K562 (cell line): ENCODE data around the gene DELE1. TPM values are rescaled to one million over a fixed set of nuclear protein-coding genes. Genes with fewer than 3 reads are reported as not detected.

ENCODE experiments used
- ATAC-seq: fragments of 200-7000 bp; cut with Tn5 transposase; 3 replicates; pipeline ENCODE4 v1.9.1; 2020; ENCODE audit warnings: moderate library complexity
- BruUV-seq: library from RNA; stranded (reverse); fragments of 400-500 nt; replicated peaks from 2 replicates; lab custom pipeline; 2021; lab: Mats Ljungman, UMichigan
- CTCF ChIA-PET: fragments of 300-600 bp; formaldehyde crosslinking; extraction: SDS; loops from one replicate; lab custom pipeline; 2021; ENCODE audit warnings: low intra/inter-chr PET ratio; lab: Yijun Ruan, JAX
- POLR2A ChIA-PET: fragments of 300-600, 350-650 bp; sonication (Branson Sonifier 250); formaldehyde crosslinking; extraction: SDS; loops from one replicate; lab custom pipeline; 2021; ENCODE audit warnings: antibody characterized with exemption, inconsistent platforms; lab: Yijun Ruan, JAX
- DNase-seq, 4 experiments: peaks; one replicate each; pipeline versions ENCODE4 v3.0.0 to v3.0.0-alpha.2; 2011 to 2018; ENCODE audit warnings: low spot score in 3 of 4, mixed read lengths in 3 of 4; ENCODE audit errors: extremely low read depth in 1 of 4
- FAIRE-seq: peaks from 2 replicates; lab custom pipeline; 2011; peaks lifted over from hg19 to GRCh38; lab: Jason Lieb, UNC
- H2AFZ ChIP-seq: 2 replicates; pipeline ENCODE4 v1.6.0; 2011; ENCODE audit warnings: low read depth, low read length, control low read depth, inconsistent platforms
- H3K27ac ChIP-seq: fragments of 200-600 bp; 3 replicates; pipeline ENCODE4 v1.8.0; 2011; ENCODE audit warnings: low read depth, mild to moderate bottlenecking, control low read depth, inconsistent platforms, low read length, moderate library complexity, mixed read lengths; ENCODE audit errors: extremely low read depth
- H3K27me3 ChIP-seq, 2 experiments: fragments of 300-600 bp in 1 of 2; 2 replicates in 1 of 2; 3 replicates in 1 of 2; pipeline versions ENCODE4 v1.6.0 to v1.8.0; 2011; ENCODE audit warnings: inconsistent platforms in 2 of 2, low read length in 2 of 2, mild to moderate bottlenecking in 1 of 2, mixed read lengths in 1 of 2, moderate library complexity in 1 of 2; ENCODE audit not compliant: control insufficient read depth in 2 of 2, insufficient read depth in 2 of 2
- H3K36me3 ChIP-seq: fragments of 300-600 bp; 3 replicates; pipeline ENCODE4 v1.8.0; 2011; ENCODE audit warnings: mild to moderate bottlenecking, low read length, inconsistent platforms; ENCODE audit not compliant: control insufficient read depth, insufficient read depth
- H3K4me1 ChIP-seq, 2 experiments: fragments of 200-600 bp in 1 of 2; replicated peaks in 1 of 2; 2 replicates in 1 of 2; 3 replicates in 1 of 2; pipeline versions ENCODE4 v1.5.1 to v1.8.0; 2011; ENCODE audit warnings: inconsistent platforms in 2 of 2, low read length in 2 of 2, mild to moderate bottlenecking in 1 of 2, mixed read lengths in 1 of 2, moderate library complexity in 1 of 2; ENCODE audit not compliant: control insufficient read depth in 2 of 2, insufficient read depth in 2 of 2
- H3K4me2 ChIP-seq: 2 replicates; pipeline ENCODE4 v1.6.1; 2011; ENCODE audit warnings: low read length, control low read depth, inconsistent platforms, mixed read lengths; ENCODE audit not compliant: insufficient read depth
- H3K4me3 ChIP-seq: fragments of 200-600 bp; sonication (generic), shearing (Covaris generic); 2 replicates; pipeline ENCODE4 v1.5.1; 2016; ENCODE audit warnings: control low read depth, inconsistent platforms
- H3K79me2 ChIP-seq: fragments of 200-600 bp; 3 replicates; pipeline ENCODE4 v1.8.0; 2011; ENCODE audit warnings: low read length, inconsistent platforms; ENCODE audit not compliant: control insufficient read depth, insufficient read depth
- H3K9ac ChIP-seq, 2 experiments: 2 replicates each; pipeline versions ENCODE4 v1.6.0 to v1.6.1; 2011; ENCODE audit warnings: low read depth in 2 of 2, low read length in 2 of 2, control low read depth in 1 of 2, inconsistent platforms in 1 of 2, mild to moderate bottlenecking in 1 of 2, mixed read lengths in 1 of 2; ENCODE audit not compliant: insufficient read depth in 1 of 2
- H3K9me1 ChIP-seq: one replicate; pipeline ENCODE4 v1.6.0; 2011; ENCODE audit warnings: inconsistent platforms, mild to moderate bottlenecking, low read length, moderate library complexity; ENCODE audit not compliant: control insufficient read depth, insufficient read depth
- H3K9me3 ChIP-seq: replicated peaks from 2 replicates; pipeline ENCODE4 v1.5.1; 2011; ENCODE audit warnings: low read depth, low read length, inconsistent platforms; ENCODE audit not compliant: control insufficient read depth, insufficient read depth
- H4K20me1 ChIP-seq: replicated peaks from 2 replicates; pipeline ENCODE4 v1.6.1; 2011; ENCODE audit warnings: low read length, inconsistent platforms, mixed read lengths; ENCODE audit not compliant: control insufficient read depth, insufficient read depth
- CREBBP ChIP-seq: IDR thresholded peaks from one replicate; pipeline ENCODE4 v1.6.1; 2012; ENCODE audit warnings: low read depth, mild to moderate bottlenecking, control low read depth, inconsistent platforms, low read length
- NFRKB ChIP-seq: fragments of 450-650 bp; IDR thresholded peaks from 2 replicates; pipeline ENCODE4 v1.6.1; 2016; ENCODE audit warnings: low read depth
- RBM34 ChIP-seq: fragments of 200-400 bp; formaldehyde crosslinking; IDR thresholded peaks from 2 replicates; pipeline ENCODE4 v1.6.1; 2018; ENCODE audit warnings: low read length, borderline replicate concordance; ENCODE audit not compliant: insufficient read depth
- RHOXF2B ChIP-seq: fragments of 250-450 bp; sonication (Bioruptor Pico); conservative IDR thresholded peaks from 2 replicates; pipeline ENCODE4 v1.5.1; 2021
- TAF15 ChIP-seq: fragments of 200-400 bp; formaldehyde crosslinking; IDR thresholded peaks from 2 replicates; pipeline ENCODE4 v1.6.1; 2017; ENCODE audit warnings: mild to moderate bottlenecking, low read depth, low read length, moderate library complexity
- ZNF263 ChIP-seq: sonication (generic); formaldehyde crosslinking; IDR thresholded peaks from 2 replicates; pipeline ENCODE4 v1.8.0; 2022; ENCODE audit warnings: mild to moderate bottlenecking, missing genetic modification reagents, borderline replicate concordance
- WGBS: fragments of 100-300 bp; shearing (Covaris generic); methylation state at CpG from one replicate; pipeline ENCODE4 v1.1.6; 2016; ENCODE audit warnings: low coverage, mixed read lengths; ENCODE audit not compliant: insufficient coverage; ENCODE audit errors: missing lambda C conversion rate; 5-methylcytosine and 5-hydroxymethylcytosine counted together
- in situ Hi-C: fragments of 300-500 bp; cut with MboI; formaldehyde crosslinking; loops from 4 replicates; pipeline ENCODE4 v1.15.0; 2018; ENCODE audit warnings: inconsistent platforms, mixed read lengths
- intact Hi-C: fragments of 100-400 bp; cut with micrococcal nuclease; formaldehyde crosslinking; loops from 2 replicates; pipeline ENCODE4 v1.14.2; 2022
- polyA plus RNA-seq, 8 experiments: library from polyadenylated mRNA; depleted of rRNA in 4 of 8; stranded (reverse) in 5 of 8; unstranded in 3 of 8; fragments of >200 nt; fragmentation: Nextera tagmentation in 2 of 8; fragmentation: Illumina TruSeq in 1 of 8; extraction: Ambion mirVana in 2 of 8; extraction: Trizol in 1 of 8; gene quantifications; 2 replicates each; pipeline versions ENCODE4 v1.2.1 to v1.2.3, GENCODE V29; 2011 to 2014; ENCODE audit warnings: inconsistent platforms in 1 of 8, missing spikeins in 1 of 8
- total RNA-seq, 7 experiments: library from RNA; depleted of rRNA in 6 of 7; stranded (reverse); fragments of >200 nt in 6 of 7; fragmentation: Illumina TruSeq in 2 of 7; extraction: Trizol in 2 of 7; gene quantifications; 2 replicates each; pipeline versions ENCODE4 v1.2.1 to v1.2.3, GENCODE V29; 2011 to 2021; ENCODE audit warnings: low replicate concordance in 1 of 7
- TF ChIP-seq, protein P1 (sequence below): fragments of 450-650 bp; formaldehyde crosslinking; IDR thresholded peaks from 2 replicates; pipeline ENCODE4 v1.4.0; 2020; ENCODE audit warnings: mild to moderate bottlenecking, moderate library complexity
- TF ChIP-seq, protein P2 (sequence below), 2 experiments: fragments of 450-650 bp in 1 of 2; sonication (generic) in 1 of 2; formaldehyde crosslinking in 1 of 2; IDR thresholded peaks; 2 replicates each; pipeline versions ENCODE4 v1.7.1 to v1.9.0; 2016 to 2022; ENCODE audit warnings: inconsistent platforms in 1 of 2, mild to moderate bottlenecking in 1 of 2, missing genetic modification reagents in 1 of 2

The DELE1 gene
- total and polyA plus RNA-seq, 9 of the 15 experiments (the other 6 are each of a cell fraction or from before 2014, with no cell fraction given) = 16.6 to 74.4 (median 49.8) TPM

DNA sequence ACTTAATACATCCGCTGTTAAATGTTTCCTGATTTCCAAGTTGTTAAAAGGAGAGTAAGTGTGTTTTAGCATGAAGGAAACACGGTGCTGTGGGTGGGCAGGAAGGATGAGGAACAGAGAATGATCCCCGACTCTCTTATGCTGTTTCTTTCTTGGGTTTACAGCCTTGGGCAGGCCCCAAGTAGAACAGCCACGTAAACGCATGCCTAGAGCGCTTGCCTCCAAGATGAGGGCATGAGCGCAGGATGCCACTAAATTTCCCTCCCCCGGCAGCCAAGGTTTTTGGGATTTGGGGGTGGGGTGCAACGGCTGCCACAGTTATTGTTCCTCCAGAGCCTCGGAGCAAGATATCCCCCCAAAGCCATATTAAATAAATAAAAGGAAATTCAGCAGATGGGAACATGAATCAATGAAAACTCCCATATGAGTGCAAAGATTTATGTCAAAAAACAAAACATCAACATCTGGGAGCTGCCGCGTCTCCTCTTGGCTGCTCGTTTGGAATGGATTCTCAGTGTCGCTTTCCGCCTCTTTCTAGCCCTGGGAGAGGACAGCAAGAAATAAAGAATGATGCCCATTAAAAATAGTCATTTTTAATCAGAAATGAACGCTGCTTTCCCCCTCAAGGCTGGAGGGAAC is 10.0 kb upstream of the DELE1 start (continued):
- no peak for TF ChIP-seq ZNF263

DNA sequence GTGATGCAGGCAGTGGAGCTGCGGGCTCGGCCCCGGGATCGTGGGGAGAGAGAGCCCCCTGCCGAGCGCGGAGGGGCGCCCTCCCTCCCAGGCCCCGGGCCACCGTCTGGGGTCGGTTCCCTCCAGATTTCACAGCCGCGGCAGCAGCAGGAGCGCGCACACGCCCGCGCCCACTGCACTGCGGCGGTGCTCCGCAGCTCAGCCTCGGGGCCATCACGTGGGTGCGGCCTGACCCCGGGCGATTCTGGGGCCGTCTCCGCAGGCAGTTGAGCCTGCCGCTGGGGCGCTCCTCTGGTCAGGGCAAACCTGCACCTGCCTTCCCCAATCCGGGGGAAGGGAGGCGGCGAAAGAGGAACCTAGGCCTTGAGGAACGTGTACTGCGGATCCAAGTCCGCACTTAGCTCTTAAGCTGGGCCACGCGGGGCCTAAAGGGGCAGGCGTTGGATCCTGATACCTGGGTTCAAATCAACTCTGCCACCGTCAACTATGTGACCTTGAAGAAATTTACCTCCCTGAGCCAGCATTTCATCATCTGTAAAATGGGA is 9.4 kb upstream of the DELE1 start:
- no TSS peak for BruUV-seq
- H3K4me3 ChIP-seq = peak overlapping the region; percentile 22
- 12% methylated on average over 23 of the region's 40 CpGs for whole genome bisulfite sequencing
- no peaks in the 10 kb centered on the region for H3K27me3 ChIP-seq
- CTCF ChIA-PET = interaction anchor here (0.6 to 1.7 kb wide), 2 partner anchors 25 to 528 kb away, joined by 3 to 13 read pairs; no protein-coding TSS in a partner anchor
- DNase-seq (peak; percentile 66 to 74 (median 71)), FAIRE-seq (no peak), ATAC-seq (peak; percentile 91)
- H3K9me3 ChIP-seq = no peaks in the 10 kb centered on the region; the same call in 1 of the 2 replicates
- in situ Hi-C loops (no loop called here), intact Hi-C loops (loop anchor here (1.0 kb wide), 1 partner anchor 25 kb away; no protein-coding TSS in a partner anchor)
- peaks cover 15% of the 10 kb centered on the region in 2 experiments; a peak in 4 of 5 replicates for H3K4me1 ChIP-seq
- peak overlapping the region; percentile 61 for H3K4me2 ChIP-seq
- H3K9me1 ChIP-seq = no peaks in the 10 kb centered on the region
- H3K36me3 ChIP-seq = no peaks in the 10 kb centered on the region
- peak overlapping the region; percentile 29 to 86; a peak in 3 of 4 replicates for H3K9ac ChIP-seq
- peak overlapping the region; percentile 94 for H2AFZ ChIP-seq
- H3K79me2 ChIP-seq = no peaks in the 10 kb centered on the region
- no peaks in the 10 kb centered on the region for H4K20me1 ChIP-seq
- H3K27ac ChIP-seq = no peak overlapping the region
- POLR2A ChIA-PET = interaction anchor here (0.6 to 2.6 kb wide), 7 partner anchors 8 to 894 kb away, joined by 3 to 10 read pairs (median 3); partner anchors contain the start of genes DELE1 and RNF14
- TF ChIP-seq NFRKB (no peak), CREBBP (no peak), TAF15 (no peak), RHOXF2B (CRISPR knock-in tag) (no peak), RBM34 (no peak)
- TF ChIP-seq, protein P1, sequence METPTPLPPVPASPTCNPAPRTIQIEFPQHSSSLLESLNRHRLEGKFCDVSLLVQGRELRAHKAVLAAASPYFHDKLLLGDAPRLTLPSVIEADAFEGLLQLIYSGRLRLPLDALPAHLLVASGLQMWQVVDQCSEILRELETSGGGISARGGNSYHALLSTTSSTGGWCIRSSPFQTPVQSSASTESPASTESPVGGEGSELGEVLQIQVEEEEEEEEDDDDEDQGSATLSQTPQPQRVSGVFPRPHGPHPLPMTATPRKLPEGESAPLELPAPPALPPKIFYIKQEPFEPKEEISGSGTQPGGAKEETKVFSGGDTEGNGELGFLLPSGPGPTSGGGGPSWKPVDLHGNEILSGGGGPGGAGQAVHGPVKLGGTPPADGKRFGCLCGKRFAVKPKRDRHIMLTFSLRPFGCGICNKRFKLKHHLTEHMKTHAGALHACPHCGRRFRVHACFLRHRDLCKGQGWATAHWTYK (CRISPR knock-in tag) = no peak
- TF ChIP-seq, protein P2, sequence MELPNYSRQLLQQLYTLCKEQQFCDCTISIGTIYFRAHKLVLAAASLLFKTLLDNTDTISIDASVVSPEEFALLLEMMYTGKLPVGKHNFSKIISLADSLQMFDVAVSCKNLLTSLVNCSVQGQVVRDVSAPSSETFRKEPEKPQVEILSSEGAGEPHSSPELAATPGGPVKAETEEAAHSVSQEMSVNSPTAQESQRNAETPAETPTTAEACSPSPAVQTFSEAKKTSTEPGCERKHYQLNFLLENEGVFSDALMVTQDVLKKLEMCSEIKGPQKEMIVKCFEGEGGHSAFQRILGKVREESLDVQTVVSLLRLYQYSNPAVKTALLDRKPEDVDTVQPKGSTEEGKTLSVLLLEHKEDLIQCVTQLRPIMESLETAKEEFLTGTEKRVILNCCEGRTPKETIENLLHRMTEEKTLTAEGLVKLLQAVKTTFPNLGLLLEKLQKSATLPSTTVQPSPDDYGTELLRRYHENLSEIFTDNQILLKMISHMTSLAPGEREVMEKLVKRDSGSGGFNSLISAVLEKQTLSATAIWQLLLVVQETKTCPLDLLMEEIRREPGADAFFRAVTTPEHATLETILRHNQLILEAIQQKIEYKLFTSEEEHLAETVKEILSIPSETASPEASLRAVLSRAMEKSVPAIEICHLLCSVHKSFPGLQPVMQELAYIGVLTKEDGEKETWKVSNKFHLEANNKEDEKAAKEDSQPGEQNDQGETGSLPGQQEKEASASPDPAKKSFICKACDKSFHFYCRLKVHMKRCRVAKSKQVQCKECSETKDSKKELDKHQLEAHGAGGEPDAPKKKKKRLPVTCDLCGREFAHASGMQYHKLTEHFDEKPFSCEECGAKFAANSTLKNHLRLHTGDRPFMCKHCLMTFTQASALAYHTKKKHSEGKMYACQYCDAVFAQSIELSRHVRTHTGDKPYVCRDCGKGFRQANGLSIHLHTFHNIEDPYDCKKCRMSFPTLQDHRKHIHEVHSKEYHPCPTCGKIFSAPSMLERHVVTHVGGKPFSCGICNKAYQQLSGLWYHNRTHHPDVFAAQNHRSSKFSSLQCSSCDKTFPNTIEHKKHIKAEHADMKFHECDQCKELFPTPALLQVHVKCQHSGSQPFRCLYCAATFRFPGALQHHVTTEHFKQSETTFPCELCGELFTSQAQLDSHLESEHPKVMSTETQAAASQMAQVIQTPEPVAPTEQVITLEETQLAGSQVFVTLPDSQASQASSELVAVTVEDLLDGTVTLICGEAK (IDR thresholded peaks at IDR 0.05) = no peak
- TF ChIP-seq, protein P2 (CRISPR knock-in tag; IDR thresholded peaks at IDR 0.05) = no peak
